Neural cell (in vitro differentiated cells): ENCODE measurements around the gene TNFRSF4. TPM values are rescaled to one million over a fixed set of nuclear protein-coding genes. Genes with fewer than 3 reads are reported as not detected.
"Not testable (repeated sequence)": the region's sequence is repeated elsewhere in the genome, so short reads cannot be mapped to it uniquely, and the experiment has no call there.

Experiments used
- H2AFZ ChIP-seq: fragments of 200-600, 300-800 bp; sonication (generic), shearing (Covaris generic); 2 replicates; pipeline ENCODE4 v1.6.0; 2014; ENCODE audit warnings: low read depth, mild to moderate bottlenecking, antibody characterized with exemption, low read length, moderate library complexity
- H3F3A ChIP-seq: fragments of 200-600 bp; shearing (Covaris generic); 2 replicates; pipeline ENCODE4 v1.6.1; 2016; ENCODE audit warnings: mild to moderate bottlenecking, moderate library complexity, mixed read lengths, antibody characterized with exemption, low read length; ENCODE audit not compliant: insufficient read depth, poor library complexity, severe bottlenecking
- H3K27ac ChIP-seq: fragments of 200-600, 300-800 bp; sonication (generic), shearing (Covaris generic); 2 replicates; pipeline ENCODE4 v1.5.1; 2014; ENCODE audit warnings: mild to moderate bottlenecking, low read length, moderate library complexity
- H3K27me3 ChIP-seq: fragments of 300-800, 200-600 bp; sonication (generic), shearing (Covaris generic); 2 replicates; pipeline ENCODE4 v1.6.0; 2014; ENCODE audit warnings: mild to moderate bottlenecking, low read depth, low read length, moderate library complexity; ENCODE audit not compliant: insufficient read depth
- H3K36me3 ChIP-seq: fragments of 300-800, 200-600 bp; sonication (generic), shearing (Covaris generic); 2 replicates; pipeline ENCODE4 v1.5.1; 2014; ENCODE audit warnings: mild to moderate bottlenecking, antibody characterized with exemption, low read length, moderate library complexity; ENCODE audit not compliant: insufficient read depth
- H3K4me2 ChIP-seq: fragments of 300-800, 200-600 bp; sonication (generic), shearing (Covaris generic); 2 replicates; pipeline ENCODE4 v1.6.0; 2014; ENCODE audit warnings: mild to moderate bottlenecking, low read length
- H3K4me3 ChIP-seq: fragments of 300-800, 200-600 bp; sonication (generic), shearing (Covaris generic); 2 replicates; pipeline ENCODE4 v1.5.1; 2014; ENCODE audit warnings: mild to moderate bottlenecking, low read length, moderate library complexity
- H3K79me2 ChIP-seq: fragments of 200-600 bp; shearing (Covaris generic); replicated peaks from 2 replicates; pipeline ENCODE4 v1.6.0; 2014; ENCODE audit warnings: mild to moderate bottlenecking, low read length, moderate library complexity; ENCODE audit not compliant: insufficient read depth
- H3K9ac ChIP-seq: fragments of 300-800, 200-600 bp; sonication (generic), shearing (Covaris generic); 2 replicates; pipeline ENCODE4 v1.6.1; 2016; ENCODE audit warnings: mild to moderate bottlenecking, low read length, mixed read lengths
- H3K9me2 ChIP-seq: fragments of 200-600 bp; shearing (Covaris generic); 2 replicates; pipeline ENCODE4 v1.6.1; 2016; ENCODE audit warnings: mild to moderate bottlenecking, low read length, mixed read lengths; ENCODE audit not compliant: insufficient read depth
- H3K9me3 ChIP-seq: fragments of 200-600, 300-800 bp; sonication (generic), shearing (Covaris generic); 2 replicates; pipeline ENCODE4 v1.6.1; 2016; ENCODE audit warnings: mild to moderate bottlenecking, mixed run types, low read length, moderate library complexity, mixed read lengths
- H4K20me1 ChIP-seq: fragments of 200-600 bp; shearing (Covaris generic); 2 replicates; pipeline ENCODE4 v1.6.1; 2016; ENCODE audit warnings: mild to moderate bottlenecking, mixed run types; ENCODE audit not compliant: insufficient read depth
- EP300 ChIP-seq: fragments of 450-650 bp; conservative IDR thresholded peaks from 2 replicates; pipeline ENCODE4 v1.6.1; 2014; ENCODE audit warnings: antibody characterized with exemption, mild to moderate bottlenecking, moderate library complexity; ENCODE audit not compliant: poor library complexity, severe bottlenecking
- EZH2 ChIP-seq: fragments of 200-600, 300-800 bp; shearing (Covaris generic), sonication (generic); IDR thresholded peaks from 2 replicates; pipeline ENCODE4 v1.6.1; 2014; ENCODE audit warnings: antibody characterized with exemption, low read length, borderline replicate concordance, mild to moderate bottlenecking; ENCODE audit not compliant: insufficient read depth, poor library complexity, severe bottlenecking
- POLR2AphosphoS5 ChIP-seq: IDR thresholded peaks from 2 replicates; pipeline ENCODE4 v1.6.1; 2012
- SMC3 ChIP-seq: fragments of 450-650 bp; conservative IDR thresholded peaks from 2 replicates; pipeline ENCODE4 v1.6.1; 2014; ENCODE audit warnings: antibody characterized with exemption, mild to moderate bottlenecking, moderate library complexity; ENCODE audit not compliant: poor library complexity
- TAF1 ChIP-seq: IDR thresholded peaks from 2 replicates; pipeline ENCODE4 v1.6.1; 2012; ENCODE audit warnings: low read depth
- polyA plus RNA-seq: library from polyadenylated mRNA; depleted of rRNA; stranded (reverse); fragments of >200 nt; gene quantifications from 2 replicates; pipeline ENCODE4 v1.2.3, GENCODE V29; 2014
- TF ChIP-seq, protein P1 (sequence below): IDR thresholded peaks from 2 replicates; pipeline ENCODE4 v1.6.1; 2012; ENCODE audit warnings: borderline replicate concordance
- TF ChIP-seq, protein P2 (sequence below): fragments of 450-650 bp; IDR thresholded peaks from 2 replicates; pipeline ENCODE4 v1.5.1; 2014; ENCODE audit warnings: antibody characterized with exemption, mild to moderate bottlenecking, moderate library complexity; ENCODE audit not compliant: poor library complexity, severe bottlenecking

Gene TNFRSF4
- polyA plus RNA-seq, 1 donor from 2014 or later = not detected

GRCh38 chr1:1196431-1197187 lies 17.3 kb downstream of the TNFRSF4 start:
- H3K27me3 ChIP-seq = peaks cover 7% of the 10 kb centered on the region
- no peaks in the 10 kb centered on the region for H3F3A ChIP-seq
- H2AFZ ChIP-seq = no peak overlapping the region
- no peak overlapping the region for H3K9ac ChIP-seq
- no peaks in the 10 kb centered on the region for H3K9me2 ChIP-seq
- H3K4me2 ChIP-seq = no peak overlapping the region
- no peaks in the 10 kb centered on the region for H3K79me2 ChIP-seq
- H3K4me3 ChIP-seq = no peak overlapping the region
- TF ChIP-seq, protein P1, sequence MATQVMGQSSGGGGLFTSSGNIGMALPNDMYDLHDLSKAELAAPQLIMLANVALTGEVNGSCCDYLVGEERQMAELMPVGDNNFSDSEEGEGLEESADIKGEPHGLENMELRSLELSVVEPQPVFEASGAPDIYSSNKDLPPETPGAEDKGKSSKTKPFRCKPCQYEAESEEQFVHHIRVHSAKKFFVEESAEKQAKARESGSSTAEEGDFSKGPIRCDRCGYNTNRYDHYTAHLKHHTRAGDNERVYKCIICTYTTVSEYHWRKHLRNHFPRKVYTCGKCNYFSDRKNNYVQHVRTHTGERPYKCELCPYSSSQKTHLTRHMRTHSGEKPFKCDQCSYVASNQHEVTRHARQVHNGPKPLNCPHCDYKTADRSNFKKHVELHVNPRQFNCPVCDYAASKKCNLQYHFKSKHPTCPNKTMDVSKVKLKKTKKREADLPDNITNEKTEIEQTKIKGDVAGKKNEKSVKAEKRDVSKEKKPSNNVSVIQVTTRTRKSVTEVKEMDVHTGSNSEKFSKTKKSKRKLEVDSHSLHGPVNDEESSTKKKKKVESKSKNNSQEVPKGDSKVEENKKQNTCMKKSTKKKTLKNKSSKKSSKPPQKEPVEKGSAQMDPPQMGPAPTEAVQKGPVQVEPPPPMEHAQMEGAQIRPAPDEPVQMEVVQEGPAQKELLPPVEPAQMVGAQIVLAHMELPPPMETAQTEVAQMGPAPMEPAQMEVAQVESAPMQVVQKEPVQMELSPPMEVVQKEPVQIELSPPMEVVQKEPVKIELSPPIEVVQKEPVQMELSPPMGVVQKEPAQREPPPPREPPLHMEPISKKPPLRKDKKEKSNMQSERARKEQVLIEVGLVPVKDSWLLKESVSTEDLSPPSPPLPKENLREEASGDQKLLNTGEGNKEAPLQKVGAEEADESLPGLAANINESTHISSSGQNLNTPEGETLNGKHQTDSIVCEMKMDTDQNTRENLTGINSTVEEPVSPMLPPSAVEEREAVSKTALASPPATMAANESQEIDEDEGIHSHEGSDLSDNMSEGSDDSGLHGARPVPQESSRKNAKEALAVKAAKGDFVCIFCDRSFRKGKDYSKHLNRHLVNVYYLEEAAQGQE = no peak
- TF ChIP-seq POLR2AphosphoS5 (no peak), SMC3 (no peak), EZH2 (no peak)
- TF ChIP-seq, protein P2, sequence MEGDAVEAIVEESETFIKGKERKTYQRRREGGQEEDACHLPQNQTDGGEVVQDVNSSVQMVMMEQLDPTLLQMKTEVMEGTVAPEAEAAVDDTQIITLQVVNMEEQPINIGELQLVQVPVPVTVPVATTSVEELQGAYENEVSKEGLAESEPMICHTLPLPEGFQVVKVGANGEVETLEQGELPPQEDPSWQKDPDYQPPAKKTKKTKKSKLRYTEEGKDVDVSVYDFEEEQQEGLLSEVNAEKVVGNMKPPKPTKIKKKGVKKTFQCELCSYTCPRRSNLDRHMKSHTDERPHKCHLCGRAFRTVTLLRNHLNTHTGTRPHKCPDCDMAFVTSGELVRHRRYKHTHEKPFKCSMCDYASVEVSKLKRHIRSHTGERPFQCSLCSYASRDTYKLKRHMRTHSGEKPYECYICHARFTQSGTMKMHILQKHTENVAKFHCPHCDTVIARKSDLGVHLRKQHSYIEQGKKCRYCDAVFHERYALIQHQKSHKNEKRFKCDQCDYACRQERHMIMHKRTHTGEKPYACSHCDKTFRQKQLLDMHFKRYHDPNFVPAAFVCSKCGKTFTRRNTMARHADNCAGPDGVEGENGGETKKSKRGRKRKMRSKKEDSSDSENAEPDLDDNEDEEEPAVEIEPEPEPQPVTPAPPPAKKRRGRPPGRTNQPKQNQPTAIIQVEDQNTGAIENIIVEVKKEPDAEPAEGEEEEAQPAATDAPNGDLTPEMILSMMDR = no peak
- H3K27ac ChIP-seq = no peak overlapping the region
- H3K9me3 ChIP-seq = no peaks in the 10 kb centered on the region
- no peaks in the 10 kb centered on the region for H3K36me3 ChIP-seq
- no peaks in the 10 kb centered on the region for H4K20me1 ChIP-seq

DNA sequence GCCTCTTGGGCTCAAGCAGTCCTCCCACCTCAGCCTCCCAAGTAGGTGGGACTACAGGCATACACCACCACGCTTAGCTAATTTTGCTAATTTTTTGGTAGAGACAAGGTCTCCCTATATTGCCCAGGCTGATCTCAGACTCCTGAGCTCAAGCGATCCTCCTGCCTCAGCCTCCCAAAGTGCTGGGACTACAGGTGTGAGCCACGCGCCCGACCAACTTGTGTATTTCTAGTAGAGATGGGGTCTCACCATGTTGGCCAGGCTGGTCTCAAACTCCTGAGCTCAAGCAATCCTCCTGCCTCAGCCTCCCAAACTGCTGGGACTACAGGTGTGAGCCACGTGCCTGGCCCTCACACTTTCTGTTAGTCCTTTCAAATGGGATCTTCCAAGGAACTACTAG lies 18.2 kb downstream of the TNFRSF4 start:
- not testable (repeated sequence) for H4K20me1 ChIP-seq, H3K9me3 ChIP-seq, H3F3A ChIP-seq, H3K79me2 ChIP-seq, H3K27me3 ChIP-seq, H3K9ac ChIP-seq, H3K4me3 ChIP-seq, H3K36me3 ChIP-seq, H3K4me2 ChIP-seq, H3K27ac ChIP-seq, H3K9me2 ChIP-seq, H2AFZ ChIP-seq

DNA sequence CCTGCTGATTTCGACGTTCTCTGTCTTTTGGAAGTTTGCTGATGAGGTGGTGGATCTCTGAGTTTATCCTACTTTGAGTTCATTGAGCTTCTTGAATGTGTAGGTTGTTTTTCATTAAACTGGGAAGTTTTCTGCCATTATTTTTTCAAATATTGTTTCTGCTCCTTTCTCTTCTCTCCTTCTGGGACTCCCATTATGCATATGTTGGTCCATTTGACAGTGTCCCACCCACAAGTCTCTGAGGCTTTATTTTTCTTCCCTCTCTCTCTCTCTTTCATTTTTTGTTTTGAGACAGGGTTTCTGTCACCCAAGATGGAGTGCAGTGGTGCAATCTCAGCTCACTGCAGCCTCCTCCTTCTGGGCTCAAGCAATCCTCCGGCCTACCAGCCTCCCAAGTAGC lies 19.2 kb downstream of the TNFRSF4 start:
- Histone ChIP-seq H3K27me3 (no peaks in the 10 kb centered on the region), H3K9ac (no peak overlapping the region), H3K79me2 (no peaks in the 10 kb centered on the region), H3K4me2 (no peak overlapping the region), H3K27ac (no peak overlapping the region), H3K36me3 (no peaks in the 10 kb centered on the region), H4K20me1 (no peaks in the 10 kb centered on the region), H3F3A (no peaks in the 10 kb centered on the region), H3K9me3 (no peaks in the 10 kb centered on the region), H3K9me2 (no peaks in the 10 kb centered on the region), H2AFZ (no peak overlapping the region), H3K4me3 (no peak overlapping the region)
- TF ChIP-seq TAF1 (no peak), EP300 (no peak)
- TF ChIP-seq, protein P1 = no peak
